IMR-90 (cell line): ENCODE data around the gene CEACAM1. TPM values are rescaled to one million over a fixed set of nuclear protein-coding genes. Genes with fewer than 3 reads are reported as not detected.

Experiments
- ATAC-seq: fragments of 200-7000 bp; cut with Tn5 transposase; 2 replicates; pipeline ENCODE4 v1.9.1; 2020; ENCODE audit warnings: low read depth, mild to moderate bottlenecking, moderate library complexity
- BruUV-seq: library from RNA; stranded (reverse); fragments of 400-500 nt; replicated peaks from 2 replicates; lab custom pipeline; 2021; lab: Mats Ljungman, UMichigan
- CTCF ChIA-PET: fragments of 300-600 bp; formaldehyde crosslinking; extraction: SDS; loops from one replicate; lab custom pipeline; 2021; ENCODE audit warnings: antibody characterized with exemption; lab: Yijun Ruan, JAX
- POLR2A ChIA-PET: fragments of 300-600 bp; sonication (Branson Sonifier 250); formaldehyde crosslinking; loops from one replicate; lab custom pipeline; 2022; ENCODE audit warnings: antibody characterized with exemption; ENCODE audit not compliant: unreplicated experiment; lab: Charles Lee
- DNase-seq: peaks from one replicate; pipeline ENCODE4 v3.0.0; 2013
- H2AFZ ChIP-seq: replicated peaks from 2 replicates; pipeline ENCODE3; 2013; ENCODE audit warnings: low read length, mild to moderate bottlenecking; ENCODE audit not compliant: poor library complexity
- H2AK5ac ChIP-seq: 2 replicates; pipeline ENCODE4 v1.6.1; 2013; ENCODE audit warnings: low read depth, low read length, inconsistent platforms
- H2AK9ac ChIP-seq: replicated peaks from 2 replicates; pipeline ENCODE3; 2013; ENCODE audit warnings: mild to moderate bottlenecking, low read depth, low read length, moderate library complexity; ENCODE audit not compliant: poor library complexity
- H2BK120ac ChIP-seq: 2 replicates; pipeline ENCODE4 v1.6.1; 2013; ENCODE audit warnings: low read depth, low read length, inconsistent platforms
- H2BK15ac ChIP-seq: 3 replicates; pipeline ENCODE4 v1.6.1; 2013; ENCODE audit warnings: low read depth, low read length, inconsistent platforms
- H2BK20ac ChIP-seq: 2 replicates; pipeline ENCODE4 v1.6.1; 2013; ENCODE audit warnings: low read depth, mild to moderate bottlenecking, inconsistent platforms, low read length, moderate library complexity
- H2BK5ac ChIP-seq: 2 replicates; pipeline ENCODE4 v1.6.1; 2013; ENCODE audit warnings: mild to moderate bottlenecking, low read depth, low read length, inconsistent platforms; ENCODE audit not compliant: poor library complexity, severe bottlenecking
- H3K14ac ChIP-seq: replicated peaks from 2 replicates; pipeline ENCODE4 v1.6.1; 2013; ENCODE audit warnings: low read depth, low read length, inconsistent platforms
- H3K18ac ChIP-seq: 2 replicates; pipeline ENCODE4 v1.6.1; 2013; ENCODE audit warnings: low read depth, low read length, control low read depth
- H3K23ac ChIP-seq: 2 replicates; pipeline ENCODE4 v1.6.1; 2013; ENCODE audit warnings: low read depth, low read length, inconsistent platforms
- H3K27ac ChIP-seq: 2 replicates; pipeline ENCODE4 v1.5.1; 2013; ENCODE audit warnings: mild to moderate bottlenecking, control low read depth, low read length; ENCODE audit not compliant: insufficient read depth
- H3K27me3 ChIP-seq: 2 replicates; pipeline ENCODE4 v1.6.1; 2013; ENCODE audit warnings: low read length; ENCODE audit not compliant: control insufficient read depth, insufficient read depth
- H3K36me3 ChIP-seq: 2 replicates; pipeline ENCODE4 v1.6.1; 2013; ENCODE audit warnings: low read length, mixed read lengths; ENCODE audit not compliant: control insufficient read depth, insufficient read depth
- H3K4ac ChIP-seq: 2 replicates; pipeline ENCODE4 v1.6.1; 2013; ENCODE audit warnings: low read depth, low read length, inconsistent platforms
- H3K4me1 ChIP-seq: 2 replicates; pipeline ENCODE4 v1.6.1; 2013; ENCODE audit warnings: low read length, mixed read lengths; ENCODE audit not compliant: control insufficient read depth, insufficient read depth
- H3K4me2 ChIP-seq: 2 replicates; pipeline ENCODE4 v1.6.1; 2013; ENCODE audit warnings: low read depth, mild to moderate bottlenecking, control low read depth, low read length, moderate library complexity
- H3K4me3 ChIP-seq: 2 replicates; pipeline ENCODE4 v1.5.1; 2013; ENCODE audit warnings: low read depth, mild to moderate bottlenecking, control low read depth, low read length, moderate library complexity; ENCODE audit not compliant: insufficient read depth
- H3K56ac ChIP-seq: 2 replicates; pipeline ENCODE4 v1.6.1; 2013; ENCODE audit warnings: low read length, inconsistent platforms; ENCODE audit not compliant: insufficient read depth; ENCODE audit errors: extremely low read depth
- H3K79me1 ChIP-seq, 2 experiments: 2 replicates each; pipeline ENCODE4 v1.6.1; 2013; ENCODE audit warnings: low read length in 2 of 2, inconsistent platforms in 1 of 2, low read depth in 1 of 2
- H3K9ac ChIP-seq: 2 replicates; pipeline ENCODE4 v1.6.1; 2013; ENCODE audit warnings: low read depth, low read length, control low read depth
- H3K9me1 ChIP-seq: 2 replicates; pipeline ENCODE4 v1.6.1; 2013; ENCODE audit warnings: low read length, inconsistent platforms; ENCODE audit not compliant: insufficient read depth
- H3K9me3 ChIP-seq: 2 replicates; pipeline ENCODE4 v1.6.1; 2013; ENCODE audit warnings: low read length; ENCODE audit not compliant: control insufficient read depth, insufficient read depth
- H4K20me1 ChIP-seq: 2 replicates; pipeline ENCODE4 v1.6.1; 2013; ENCODE audit warnings: low read length, inconsistent platforms; ENCODE audit not compliant: insufficient read depth
- H4K5ac ChIP-seq: 2 replicates; pipeline ENCODE4 v1.6.1; 2013; ENCODE audit warnings: mild to moderate bottlenecking, low read depth, low read length, control low read depth
- H4K8ac ChIP-seq, 2 experiments: 2 replicates each; pipeline ENCODE4 v1.6.1; 2013; ENCODE audit warnings: low read depth in 2 of 2, low read length in 2 of 2, control low read depth in 1 of 2, inconsistent platforms in 1 of 2
- H4K91ac ChIP-seq: 2 replicates; pipeline ENCODE4 v1.6.1; 2013; ENCODE audit warnings: low read depth, low read length, inconsistent platforms; ENCODE audit not compliant: insufficient read depth
- CHD1 ChIP-seq: IDR thresholded peaks from 2 replicates; pipeline ENCODE4 v1.6.1; 2012; ENCODE audit warnings: low read depth, low read length, improper control_type of control experiment
- ELK1 ChIP-seq: fragments of 150-350 bp; IDR thresholded peaks from 2 replicates; pipeline ENCODE4 v1.6.1; 2016; ENCODE audit warnings: low read depth, mild to moderate bottlenecking, low read length, moderate library complexity, borderline replicate concordance
- MAFK ChIP-seq: IDR thresholded peaks from 2 replicates; pipeline ENCODE4 v1.6.1; 2012; ENCODE audit warnings: low read depth, low read length, improper control_type of control experiment
- MAZ ChIP-seq: IDR thresholded peaks from 2 replicates; pipeline ENCODE4 v1.6.1; 2012; ENCODE audit warnings: low read depth, mild to moderate bottlenecking, low read length, improper control_type of control experiment, moderate library complexity, borderline replicate concordance
- MXI1 ChIP-seq: IDR thresholded peaks from 2 replicates; pipeline ENCODE4 v1.6.1; 2012; ENCODE audit warnings: low read depth, mild to moderate bottlenecking, low read length, moderate library complexity, borderline replicate concordance
- NFE2L2 ChIP-seq: fragments of 150-350 bp; IDR thresholded peaks from 2 replicates; pipeline ENCODE4 v1.6.1; 2016; ENCODE audit warnings: low read depth, mild to moderate bottlenecking, low read length
- RAD21 ChIP-seq: IDR thresholded peaks from 2 replicates; pipeline ENCODE4 v1.6.1; 2012; ENCODE audit warnings: low read length, improper control_type of control experiment
- SMC3 ChIP-seq: fragments of 150-350 bp; IDR thresholded peaks from 2 replicates; pipeline ENCODE4 v1.6.1; 2016; ENCODE audit warnings: low read depth, mild to moderate bottlenecking, antibody characterized with exemption, low read length, moderate library complexity
- USF2 ChIP-seq: fragments of 150-350 bp; IDR thresholded peaks from 2 replicates; pipeline ENCODE4 v1.6.1; 2017; ENCODE audit warnings: mild to moderate bottlenecking, antibody characterized with exemption, low read length, low read depth
- WGBS, 2 experiments: methylation state at CpG; one replicate each; pipeline versions ENCODE4 v1.1.5 to v1.1.7; 2013; ENCODE audit warnings: missing lambda C conversion rate in 2 of 2; ENCODE audit not compliant: insufficient read length in 1 of 2; ENCODE audit errors: extremely low coverage in 2 of 2; 5-methylcytosine and 5-hydroxymethylcytosine counted together
- dilution Hi-C: fragments of 300-500 bp; cut with HindIII; formaldehyde crosslinking; loops from one replicate; pipeline ENCODE4 v1.14.3; 2018; ENCODE audit warnings: low sequenced_read_pairs; ENCODE audit not compliant: unreplicated experiment
- in situ Hi-C: fragments of 300-500 bp; cut with MboI; formaldehyde crosslinking; loops from 3 replicates; pipeline ENCODE4 v1.14.3; 2019; ENCODE audit warnings: low sequenced_read_pairs, inconsistent platforms, mixed read lengths
- intact Hi-C: fragments of 100-400 bp; cut with micrococcal nuclease; formaldehyde crosslinking; loops from 2 replicates; pipeline ENCODE4 v1.10.0; 2022
- polyA plus RNA-seq, 3 experiments: library from polyadenylated mRNA; depleted of rRNA; stranded (reverse); fragments of >200 nt; gene quantifications; 2 replicates each; pipeline ENCODE4 v1.2.3, GENCODE V29; 2012; ENCODE audit warnings: low replicate concordance in 1 of 3
- total RNA-seq: library from RNA; depleted of rRNA; stranded (reverse); fragments of >200 nt; gene quantifications from 2 replicates; pipeline ENCODE4 v1.2.3, GENCODE V29; 2012

The CEACAM1 gene
- total and polyA plus RNA-seq, 2 of the 4 experiments (the other 2 are of a cell fraction): not detected

- H3K27ac ChIP-seq: no peak overlapping the region
- no peak overlapping the region for H3K4ac ChIP-seq
- CTCF ChIA-PET: no interaction called here
Measured at GRCh38 chr19:42568006-42568405, 39.7 kb upstream of the CEACAM1 start.

More at GRCh38 chr19:42568006-42568405, 39.7 kb upstream of the CEACAM1 start:
- no peak overlapping the region for H4K91ac ChIP-seq
- no peaks in the 10 kb centered on the region for H3K9me1 ChIP-seq
- TF ChIP-seq NFE2L2 (no peak), MAZ (no peak), MXI1 (no peak), ELK1 (no peak), MAFK (no peak), USF2 (no peak), RAD21 (no peak), SMC3 (no peak), CHD1 (no peak)
- intact Hi-C loops: no loop called here
- H4K8ac ChIP-seq: no peak overlapping the region
- H3K4me3 ChIP-seq: no peak overlapping the region
- H3K4me1 ChIP-seq: no peaks in the 10 kb centered on the region
- H3K56ac ChIP-seq: no peak overlapping the region
- H2BK5ac ChIP-seq: no peak overlapping the region
- ATAC-seq: no peak
- no peak overlapping the region for H2AK9ac ChIP-seq
- in situ Hi-C loops: no loop called here
- H3K9ac ChIP-seq: no peak overlapping the region
- H2BK15ac ChIP-seq: no peak overlapping the region
- no peaks in the 10 kb centered on the region for H3K9me3 ChIP-seq
- no peak overlapping the region for H3K18ac ChIP-seq
- H4K5ac ChIP-seq: no peak overlapping the region
- H3K23ac ChIP-seq: no peak overlapping the region
- H3K14ac ChIP-seq: no peak overlapping the region
- no peak overlapping the region for H2AK5ac ChIP-seq
- no peaks in the 10 kb centered on the region for H3K79me1 ChIP-seq
- H4K20me1 ChIP-seq: no peaks in the 10 kb centered on the region; the same call in 1 of the 2 replicates
- no CpG with 5 or more reads among the region's 4 CpGs for WGBS, 2 experiments
- no TSS peak for BruUV-seq
- H3K4me2 ChIP-seq: no peak overlapping the region
- no peak overlapping the region for H2BK20ac ChIP-seq
- DNase-seq: no peak
- no peaks in the 10 kb centered on the region for H3K36me3 ChIP-seq
- peaks cover 24% of the 10 kb centered on the region for H3K27me3 ChIP-seq
- dilution Hi-C loops: no loop called here
- POLR2A ChIA-PET: no interaction called here
- no peak overlapping the region for H2BK120ac ChIP-seq
- H2AFZ ChIP-seq: no peak overlapping the region
